GM12878 (cell line): ENCODE measurements around the gene NUDT3. TPM values are rescaled to one million over a fixed set of nuclear protein-coding genes. Genes with fewer than 3 reads are reported as not detected.

Experiments
- ATAC-seq: fragments of 200-7000 bp; cut with Tn5 transposase; 3 replicates; pipeline ENCODE4 v1.9.1; 2020; ENCODE audit warnings: mild to moderate bottlenecking, moderate library complexity
- BruUV-seq: library from RNA; stranded (reverse); fragments of 400-500 nt; replicated peaks from 2 replicates; lab custom pipeline; 2021; lab: Mats Ljungman, UMichigan
- CTCF ChIA-PET: fragments of 300-600 bp; sonication (Branson Sonifier 250); formaldehyde crosslinking; extraction: SDS; loops from one replicate; lab custom pipeline; 2021; ENCODE audit warnings: inconsistent platforms; lab: Yijun Ruan, JAX
- POLR2A ChIA-PET: fragments of 350-600 bp; formaldehyde crosslinking; extraction: SDS; loops from one replicate; lab custom pipeline; 2021; ENCODE audit warnings: inconsistent platforms; lab: Charles Lee
- RAD21 ChIA-PET: fragments of 300-600 bp; sonication (Branson Sonifier 250); formaldehyde crosslinking; loops from one replicate; lab custom pipeline; 2023; ENCODE audit warnings: antibody characterized with exemption; ENCODE audit not compliant: unreplicated experiment; lab: Charles Lee
- SMC1A ChIA-PET: fragments of 300-600 bp; sonication (Branson Sonifier 250); formaldehyde crosslinking; loops from one replicate; lab custom pipeline; 2023; ENCODE audit not compliant: unreplicated experiment, uncharacterized antibody; lab: Charles Lee
- DNase-seq: peaks from one replicate; pipeline ENCODE4 v3.0.0-alpha.2; 2011; ENCODE audit warnings: low read depth, low spot score
- FAIRE-seq: peaks from 3 replicates; lab custom pipeline; 2011; peaks lifted over from hg19 to GRCh38; lab: Jason Lieb, UNC
- H2AFZ ChIP-seq: 2 replicates; pipeline ENCODE4 v1.6.0; 2011; ENCODE audit warnings: low read depth, low read length, control low read depth; ENCODE audit not compliant: control insufficient read depth
- H3K27ac ChIP-seq: 2 replicates; pipeline ENCODE4 v1.5.1; 2011; ENCODE audit warnings: control low read depth; ENCODE audit not compliant: control insufficient read depth, insufficient read depth
- H3K27me3 ChIP-seq, 2 experiments: replicated peaks in 1 of 2; 2 replicates each; pipeline versions ENCODE4 v1.6.0 to v1.6.1; 2011; ENCODE audit warnings: low read length in 1 of 2; ENCODE audit not compliant: control insufficient read depth in 2 of 2, insufficient read depth in 2 of 2
- H3K36me3 ChIP-seq, 2 experiments: 2 replicates each; pipeline ENCODE4 v1.5.1; 2011; ENCODE audit warnings: low read length in 1 of 2; ENCODE audit not compliant: control insufficient read depth in 2 of 2, insufficient read depth in 2 of 2
- H3K4me1 ChIP-seq: 2 replicates; pipeline ENCODE4 v1.6.1; 2011; ENCODE audit warnings: mild to moderate bottlenecking, low read length, moderate library complexity, mixed read lengths; ENCODE audit not compliant: control insufficient read depth, insufficient read depth
- H3K4me2 ChIP-seq: 2 replicates; pipeline ENCODE4 v1.6.0; 2011; ENCODE audit warnings: control low read depth; ENCODE audit not compliant: control insufficient read depth, insufficient read depth
- H3K4me3 ChIP-seq: fragments of 200-600 bp; sonication (generic); 2 replicates; pipeline ENCODE4 v1.5.1; 2016
- H3K79me2 ChIP-seq: 2 replicates; pipeline ENCODE4 v1.6.0; 2011; ENCODE audit warnings: low read length; ENCODE audit not compliant: control insufficient read depth, insufficient read depth
- H3K9ac ChIP-seq: 2 replicates; pipeline ENCODE4 v1.8.0; 2011; ENCODE audit warnings: low read length, control low read depth, mixed read lengths; ENCODE audit not compliant: control insufficient read depth, insufficient read depth
- H3K9me3 ChIP-seq: replicated peaks from 3 replicates; pipeline ENCODE4 v1.5.1; 2011; ENCODE audit warnings: mild to moderate bottlenecking, low read length; ENCODE audit not compliant: control insufficient read depth, insufficient read depth
- H4K20me1 ChIP-seq: 2 replicates; pipeline ENCODE4 v1.6.0; 2011; ENCODE audit not compliant: control insufficient read depth, insufficient read depth
- BMI1 ChIP-seq: fragments of 450-650 bp; IDR thresholded peaks from 2 replicates; pipeline ENCODE4 v1.6.1; 2016; ENCODE audit warnings: mild to moderate bottlenecking, moderate library complexity, borderline replicate concordance
- CHD1 ChIP-seq: IDR thresholded peaks from 2 replicates; pipeline ENCODE4 v1.6.1; 2012; ENCODE audit warnings: low read depth, low read length, improper control_type of control experiment
- CREM ChIP-seq: IDR thresholded peaks from 2 replicates; pipeline ENCODE4 v1.6.1; 2014; ENCODE audit warnings: antibody characterized with exemption, low read depth
- HDAC2 ChIP-seq: fragments of 200-600 bp; sonication (generic); IDR thresholded peaks from 2 replicates; pipeline ENCODE4 v1.6.1; 2017
- HDGF ChIP-seq: fragments of 450-650 bp; IDR thresholded peaks from 2 replicates; pipeline ENCODE4 v1.6.1; 2016; ENCODE audit warnings: antibody characterized with exemption
- IRF4 ChIP-seq: IDR thresholded peaks from 2 replicates; pipeline ENCODE4 v1.6.1; 2011; ENCODE audit warnings: low read depth, low read length
- KAT2A ChIP-seq: conservative IDR thresholded peaks from 2 replicates; pipeline ENCODE4 v1.6.1; 2011; ENCODE audit warnings: low read depth, low read length; ENCODE audit not compliant: control insufficient read depth
- MEF2B ChIP-seq: fragments of 450-650 bp; IDR thresholded peaks from 2 replicates; pipeline ENCODE4 v1.6.1; 2018; ENCODE audit warnings: mild to moderate bottlenecking, moderate library complexity; ENCODE audit not compliant: partially characterized antibody, poor library complexity, severe bottlenecking
- NFXL1 ChIP-seq: fragments of 450-650 bp; IDR thresholded peaks from 2 replicates; pipeline ENCODE4 v1.6.1; 2017; ENCODE audit warnings: antibody characterized with exemption, mild to moderate bottlenecking, borderline replicate concordance
- RAD51 ChIP-seq: fragments of 450-650 bp; IDR thresholded peaks from 2 replicates; pipeline ENCODE4 v1.6.1; 2016; ENCODE audit warnings: moderate library complexity, mild to moderate bottlenecking, inconsistent platforms
- RCOR1 ChIP-seq: conservative IDR thresholded peaks from 2 replicates; pipeline ENCODE4 v1.6.1; 2012; ENCODE audit warnings: low read depth, low read length, improper control_type of control experiment
- RELB ChIP-seq: fragments of 450-650 bp; IDR thresholded peaks from 2 replicates; pipeline ENCODE4 v1.6.1; 2017; ENCODE audit warnings: low read depth, mild to moderate bottlenecking, moderate library complexity
- SPI1 ChIP-seq: IDR thresholded peaks from 2 replicates; pipeline ENCODE4 v1.6.1; 2011; ENCODE audit warnings: low read depth, mild to moderate bottlenecking, low read length, moderate library complexity, borderline replicate concordance; ENCODE audit not compliant: insufficient read depth
- SREBF1 ChIP-seq: IDR thresholded peaks from 2 replicates; pipeline ENCODE4 v1.6.1; 2012; ENCODE audit warnings: mild to moderate bottlenecking, low read length
- USF2 ChIP-seq: IDR thresholded peaks from 2 replicates; pipeline ENCODE4 v1.6.1; 2011; ENCODE audit warnings: low read depth, low read length, improper control_type of control experiment, borderline replicate concordance
- ZNF274 ChIP-seq: IDR thresholded peaks from one replicate; pipeline ENCODE4 v1.8.0; 2011; ENCODE audit not compliant: insufficient read length, insufficient read depth
- ZNF622 ChIP-seq: fragments of 450-650 bp; IDR thresholded peaks from 2 replicates; pipeline ENCODE4 v1.6.1; 2017; ENCODE audit warnings: mild to moderate bottlenecking, inconsistent platforms
- in situ Hi-C: fragments of 300-500 bp; cut with MboI; formaldehyde crosslinking; loops from 9 replicates; pipeline ENCODE4 v1.14.3; 2018; ENCODE audit warnings: mixed read lengths
- intact Hi-C: fragments of 100-400 bp; cut with micrococcal nuclease; formaldehyde crosslinking; loops from one replicate; pipeline ENCODE4 v1.14.2; 2022; ENCODE audit not compliant: unreplicated experiment
- polyA plus RNA-seq, 11 experiments: library from polyadenylated mRNA; depleted of rRNA in 4 of 11; unstranded in 6 of 11; stranded (reverse) in 5 of 11; fragments of >200 nt; fragmentation: Nextera tagmentation in 4 of 11; fragmentation: Illumina TruSeq in 1 of 11; extraction: Ambion mirVana in 4 of 11; extraction: Trizol in 1 of 11; gene quantifications; 1 replicate in 1 of 11; 2 replicates in 10 of 11; pipeline versions ENCODE4 v1.2.1 to v1.2.3, GENCODE V29; 2011 to 2016; ENCODE audit warnings: inconsistent platforms in 2 of 11, missing spikeins in 2 of 11, low read depth in 1 of 11
- total RNA-seq, 4 experiments: library from RNA; depleted of rRNA in 3 of 4; stranded (reverse); fragments of >200 nt in 3 of 4; fragmentation: Illumina TruSeq in 1 of 4; extraction: Trizol in 1 of 4; gene quantifications; 2 replicates each; pipeline versions ENCODE4 v1.2.1 to v1.2.3, GENCODE V29; 2013 to 2021
- TF ChIP-seq, protein P1 (sequence below): fragments of 450-650 bp; IDR thresholded peaks from 2 replicates; pipeline ENCODE4 v1.6.1; 2016; ENCODE audit warnings: mild to moderate bottlenecking

Gene NUDT3
- total and polyA plus RNA-seq, 10 of the 15 experiments (the other 5 are each of a cell fraction or from before 2014, with no cell fraction given): 2.4 to 32.3 (median 25.5) TPM

DNA sequence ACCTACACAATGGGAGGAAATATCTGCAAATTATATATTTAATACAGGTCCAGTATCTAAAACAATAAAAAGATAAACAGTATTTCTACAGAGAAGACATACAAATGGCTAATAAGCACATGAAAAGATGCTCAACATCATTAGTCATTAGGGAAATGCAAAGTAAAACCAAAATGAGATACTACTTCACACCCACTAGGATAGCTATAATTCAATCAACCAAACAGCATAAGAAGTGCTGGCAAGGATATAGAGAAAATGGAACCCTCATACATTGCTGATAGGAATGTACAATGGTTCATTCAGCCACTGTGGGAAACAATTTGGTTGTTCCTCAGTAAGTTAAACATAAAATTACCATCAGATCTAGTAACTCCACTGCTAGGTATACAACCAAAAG lies 48.7 kb downstream of the NUDT3 start (continued):
- no peak for TF ChIP-seq USF2
- TF ChIP-seq NFXL1: no peak
- TF ChIP-seq, all 136 proteins: peak for 0

GRCh38 chr6:34342247-34342646 lies 50.2 kb downstream of the NUDT3 start:
- no peaks in the 10 kb centered on the region for H3K27me3 ChIP-seq
- DNase-seq: no peak
- no peak overlapping the region for H3K9ac ChIP-seq
- TF ChIP-seq, protein P1, sequence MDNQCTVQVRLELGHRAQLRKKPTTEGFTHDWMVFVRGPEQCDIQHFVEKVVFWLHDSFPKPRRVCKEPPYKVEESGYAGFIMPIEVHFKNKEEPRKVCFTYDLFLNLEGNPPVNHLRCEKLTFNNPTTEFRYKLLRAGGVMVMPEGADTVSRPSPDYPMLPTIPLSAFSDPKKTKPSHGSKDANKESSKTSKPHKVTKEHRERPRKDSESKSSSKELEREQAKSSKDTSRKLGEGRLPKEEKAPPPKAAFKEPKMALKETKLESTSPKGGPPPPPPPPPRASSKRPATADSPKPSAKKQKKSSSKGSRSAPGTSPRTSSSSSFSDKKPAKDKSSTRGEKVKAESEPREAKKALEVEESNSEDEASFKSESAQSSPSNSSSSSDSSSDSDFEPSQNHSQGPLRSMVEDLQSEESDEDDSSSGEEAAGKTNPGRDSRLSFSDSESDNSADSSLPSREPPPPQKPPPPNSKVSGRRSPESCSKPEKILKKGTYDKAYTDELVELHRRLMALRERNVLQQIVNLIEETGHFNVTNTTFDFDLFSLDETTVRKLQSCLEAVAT: no peak
- TF ChIP-seq SREBF1 (no peak), CHD1 (no peak), BMI1 (no peak), IRF4 (no peak), ZNF622 (no peak), CREM (no peak), HDGF (no peak), MEF2B (no peak), ZNF274 (no peak), RELB (no peak), RCOR1 (no peak), SPI1 (no peak), RAD51 (no peak), HDAC2 (no peak), KAT2A (no peak)
- CTCF ChIA-PET: interaction anchor here (1.6 kb wide), 1 partner anchor 25 kb away, joined by 4 read pairs; no protein-coding TSS in a partner anchor
- BruUV-seq: no TSS peak
- POLR2A ChIA-PET: interaction anchor here (0.7 to 1.6 kb wide), 6 partner anchors 9 to 251 kb away, joined by 3 to 8 read pairs (median 6); no protein-coding TSS in a partner anchor
- H3K27ac ChIP-seq: no peak overlapping the region
- peaks cover 0 to 9% of the 10 kb centered on the region in 2 experiments; a peak in 1 of 4 replicates for H3K36me3 ChIP-seq
- H3K9me3 ChIP-seq: no peaks in the 10 kb centered on the region
- intact Hi-C loops: no loop called here
- RAD21 ChIA-PET: interaction anchor here (0.7 kb wide), 1 partner anchor 65 kb away, joined by 5 read pairs; no protein-coding TSS in a partner anchor
- H3K4me1 ChIP-seq: peaks cover 21% of the 10 kb centered on the region
- ATAC-seq: no peak
- no peak overlapping the region for H3K4me2 ChIP-seq
- no peak overlapping the region for H2AFZ ChIP-seq
- H4K20me1 ChIP-seq: no peaks in the 10 kb centered on the region
- no peak for FAIRE-seq
- SMC1A ChIA-PET: interaction anchor here (0.7 to 2.6 kb wide), 9 partner anchors 8 to 134 kb away, joined by 3 to 13 read pairs (median 3); no protein-coding TSS in a partner anchor
- H3K4me3 ChIP-seq: no peak overlapping the region
- in situ Hi-C loops: no loop called here
- H3K79me2 ChIP-seq: peaks cover 41% of the 10 kb centered on the region
